ENCODE measurements around the gene HOXB4. TPM values are rescaled to one million over a fixed set of nuclear protein-coding genes. Genes with fewer than 3 reads are reported as not detected.

HOXB4 gene
- total and polyA plus RNA-seq, 3 experiments from 2014 or later = 0.33 to 3.7 (median 3.4) TPM

DNA sequence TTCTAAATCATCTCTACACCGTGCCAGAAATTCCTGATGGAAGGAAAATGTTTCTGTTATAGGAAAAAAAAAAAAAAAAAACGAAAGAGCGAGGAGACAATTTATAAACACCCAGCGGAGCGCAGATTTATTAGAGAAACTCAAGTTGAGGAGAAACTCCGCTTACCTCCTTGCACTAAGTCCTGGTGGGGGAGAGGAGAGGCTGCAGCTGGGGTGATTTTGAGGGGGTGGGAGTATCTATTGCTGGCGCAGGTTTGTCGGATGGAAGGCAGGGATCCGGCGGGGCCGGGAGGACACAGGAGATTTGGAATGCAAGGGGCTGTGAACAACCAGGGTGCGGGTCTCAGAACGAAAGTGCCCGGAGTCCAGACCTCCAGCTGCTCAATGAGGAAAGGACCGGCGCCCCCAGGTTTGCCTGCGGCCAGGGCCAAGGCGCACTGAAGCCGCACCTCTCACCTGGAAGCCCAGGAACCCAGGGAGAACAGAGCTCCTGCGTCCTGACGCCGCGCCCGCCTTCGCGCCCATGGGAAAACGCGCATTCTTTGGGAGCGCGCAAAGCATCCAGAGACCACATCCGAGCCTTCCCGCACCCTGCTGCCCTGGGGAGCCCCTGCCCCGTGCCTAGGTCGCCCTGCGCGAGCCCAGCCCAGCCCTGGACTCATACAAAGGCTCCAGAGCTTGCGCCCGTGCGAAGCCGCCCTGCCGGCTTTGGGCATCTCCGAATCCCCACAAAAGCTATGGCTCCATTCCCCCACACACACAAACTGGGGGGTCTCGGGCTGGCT, 39.5 kb upstream of the HOXB4 start:
- Mint-ChIP-seq H3K4me1 (peaks cover 35 to 53% (median 50%) of the 10 kb centered on the region in 3 donors), H3K27ac (peak overlapping the region in 2 of 8 donors; percentile 83 to 92), H3K4me3 (peak overlapping the region in 2 of 7 donors; percentile 52 to 67), H3K27me3 (peaks cover 85 to 92% of the 10 kb centered on the region in 2 donors), H3K9me3 (peaks cover 0 to 3% (median 0%) of the 10 kb centered on the region in 5 donors), H3K36me3 (peaks cover 0 to 2% (median 0%) of the 10 kb centered on the region in 3 donors)
- H3K4me1 ChIP-seq (ENCODE audit: insufficient read depth, low read length) = peaks cover 38% of the 10 kb centered on the region
- no peak overlapping the region for H3K27ac ChIP-seq (ENCODE audit: low read depth, low read length)
- no peak overlapping the region for H3K4me3 ChIP-seq (ENCODE audit: low read length)
- no peaks in the 10 kb centered on the region for H3K36me3 ChIP-seq (ENCODE audit: insufficient read depth, low read length)
- ChIA-PET CTCF (interaction anchor here (0.8 to 2.2 kb wide), 16 partner anchors 8 to 592 kb away, joined by 3 to 18 read pairs (median 5); partner anchors contain the start of genes HOXB5, HOXB9 and NFE2L1), POLR2A (interaction anchor here (0.6 kb wide), 1 partner anchor 544 kb away, joined by 4 read pairs; no protein-coding TSS in a partner anchor)
- DNase-seq = no peak
- peaks cover 83% of the 10 kb centered on the region for H3K27me3 ChIP-seq (ENCODE audit: insufficient read depth, low read length, poor library complexity, severe bottlenecking)
- H3K9me3 ChIP-seq (ENCODE audit: low read length) = no peaks in the 10 kb centered on the region

DNA sequence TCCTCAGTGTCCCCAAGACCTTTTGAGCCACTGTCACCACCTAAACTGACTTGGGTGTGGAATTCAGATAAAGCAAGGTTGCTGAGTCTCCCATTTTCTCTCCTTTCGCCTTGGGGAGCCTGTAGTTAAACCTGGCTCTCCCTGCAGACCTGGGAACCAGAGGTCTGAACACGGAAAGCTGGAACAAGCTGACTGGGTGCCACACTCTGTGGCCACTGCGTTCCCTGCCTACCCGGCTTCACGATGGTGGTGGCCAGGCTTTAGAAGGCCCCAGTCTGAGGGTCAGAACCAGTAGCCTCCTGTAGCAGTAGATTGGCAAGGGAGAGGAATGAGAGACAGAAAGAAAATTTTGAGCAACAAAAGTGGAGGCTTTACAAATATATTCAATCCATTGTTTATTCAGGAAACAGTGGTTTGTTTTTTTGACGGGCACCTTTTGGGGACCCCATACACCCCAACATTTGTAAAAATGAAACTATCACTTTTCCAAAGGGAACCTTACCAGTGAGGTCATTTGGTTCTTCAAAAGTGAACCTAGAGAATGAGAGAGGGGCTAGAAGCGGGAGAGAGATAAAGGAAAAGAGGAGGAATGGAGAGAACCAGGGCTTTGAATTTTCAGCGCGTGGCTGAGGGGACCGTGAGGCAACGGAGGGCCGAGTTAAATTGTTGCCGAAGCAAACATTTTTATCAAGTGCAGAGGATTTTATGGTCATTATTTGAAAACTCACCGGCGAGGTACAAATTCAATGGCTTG, 38.7 kb upstream of the HOXB4 start:
- no peak overlapping the region for H3K4me3 ChIP-seq (ENCODE audit: low read length)
- Mint-ChIP-seq H3K4me1 (peaks cover 41 to 59% (median 55%) of the 10 kb centered on the region in 3 donors), H3K9me3 (peaks cover 0 to 4% (median 0%) of the 10 kb centered on the region in 5 donors), H3K36me3 (peaks cover 0 to 2% (median 0%) of the 10 kb centered on the region in 3 donors), H3K4me3 (peak overlapping the region in 2 of 7 donors; percentile 12 to 60), H3K27ac (peak overlapping the region in 1 of 8 donors; percentile 57), H3K27me3 (peaks cover 82 to 89% of the 10 kb centered on the region in 2 donors)
- H3K36me3 ChIP-seq (ENCODE audit: insufficient read depth, low read length) = no peaks in the 10 kb centered on the region
- peaks cover 44% of the 10 kb centered on the region for H3K4me1 ChIP-seq (ENCODE audit: insufficient read depth, low read length)
- H3K27me3 ChIP-seq (ENCODE audit: insufficient read depth, low read length, poor library complexity, severe bottlenecking) = peaks cover 80% of the 10 kb centered on the region
- no peaks in the 10 kb centered on the region for H3K9me3 ChIP-seq (ENCODE audit: low read length)
- H3K27ac ChIP-seq (ENCODE audit: low read depth, low read length) = no peak overlapping the region
- POLR2A ChIA-PET = no interaction called here
- CTCF ChIA-PET = interaction anchor here (1.3 to 2.2 kb wide), 8 partner anchors 19 to 592 kb away, joined by 4 to 18 read pairs (median 7); partner anchors contain the start of gene HOXB5
- no peak for DNase-seq

DNA sequence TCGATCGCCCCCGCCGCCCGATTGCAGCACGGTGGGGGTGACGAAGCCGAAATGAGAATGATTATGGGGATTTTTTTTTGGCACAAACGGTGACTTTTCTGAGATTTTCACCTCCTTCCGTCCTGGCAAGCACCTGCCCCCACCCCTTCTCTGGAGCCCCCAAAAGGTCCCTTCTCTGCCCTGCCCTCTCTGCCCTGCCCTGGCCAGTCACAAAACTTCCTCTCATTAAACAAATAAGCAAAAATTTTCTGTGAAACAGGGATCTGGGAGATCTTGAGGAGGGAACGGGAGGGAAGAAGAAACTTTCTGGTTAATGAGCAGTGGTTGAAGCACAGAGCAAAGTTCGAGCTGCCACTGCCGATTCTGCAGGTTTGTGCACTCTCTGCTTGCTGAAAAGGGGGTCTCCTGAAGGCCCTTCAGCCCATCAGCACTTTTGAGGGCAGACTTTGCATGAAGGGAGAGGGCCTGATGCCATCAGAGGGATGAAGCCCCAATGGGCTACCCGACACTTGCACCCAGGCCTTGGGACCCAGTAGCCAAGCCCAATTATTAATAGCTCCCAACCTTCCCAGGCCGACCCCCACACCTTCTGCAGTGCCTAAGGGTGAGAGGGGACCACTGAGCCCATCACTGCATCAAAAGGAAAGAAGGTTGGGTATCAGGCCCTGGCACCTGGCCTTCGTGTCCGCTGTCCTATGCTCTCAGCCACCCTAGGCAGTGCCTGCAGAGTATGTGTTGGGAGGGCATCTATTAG, 38.0 kb upstream of the HOXB4 start:
- Histone ChIP-seq H3K27me3 (ENCODE audit: insufficient read depth, low read length, poor library complexity, severe bottlenecking) (peaks cover 82% of the 10 kb centered on the region), H3K4me3 (ENCODE audit: low read length) (no peak overlapping the region), H3K4me1 (ENCODE audit: insufficient read depth, low read length) (peaks cover 49% of the 10 kb centered on the region), H3K9me3 (ENCODE audit: low read length) (no peaks in the 10 kb centered on the region), H3K36me3 (ENCODE audit: insufficient read depth, low read length) (no peaks in the 10 kb centered on the region), H3K27ac (ENCODE audit: low read depth, low read length) (no peak overlapping the region)
- no peak for DNase-seq
- H3K36me3 Mint-ChIP-seq = peaks cover 0 to 2% (median 0%) of the 10 kb centered on the region in 3 donors
- peaks cover 85 to 88% of the 10 kb centered on the region in 2 donors for H3K27me3 Mint-ChIP-seq
- peak overlapping the region in 3 of 7 donors; percentile 21 to 60 (median 45) for H3K4me3 Mint-ChIP-seq
- H3K9me3 Mint-ChIP-seq = peaks cover 0 to 4% (median 0%) of the 10 kb centered on the region in 5 donors
- CTCF ChIA-PET = interaction anchor here (1.0 to 1.4 kb wide), 3 partner anchors 16 to 264 kb away, joined by 3 to 4 read pairs (median 3); no protein-coding TSS in a partner anchor
- H3K4me1 Mint-ChIP-seq = peaks cover 47 to 66% (median 63%) of the 10 kb centered on the region in 3 donors
- POLR2A ChIA-PET = interaction anchor here (0.8 kb wide), 1 partner anchor 29 kb away, joined by 3 read pairs; no protein-coding TSS in a partner anchor
- H3K27ac Mint-ChIP-seq = peak overlapping the region in 3 of 8 donors; percentile 34 to 57 (median 57)

DNA sequence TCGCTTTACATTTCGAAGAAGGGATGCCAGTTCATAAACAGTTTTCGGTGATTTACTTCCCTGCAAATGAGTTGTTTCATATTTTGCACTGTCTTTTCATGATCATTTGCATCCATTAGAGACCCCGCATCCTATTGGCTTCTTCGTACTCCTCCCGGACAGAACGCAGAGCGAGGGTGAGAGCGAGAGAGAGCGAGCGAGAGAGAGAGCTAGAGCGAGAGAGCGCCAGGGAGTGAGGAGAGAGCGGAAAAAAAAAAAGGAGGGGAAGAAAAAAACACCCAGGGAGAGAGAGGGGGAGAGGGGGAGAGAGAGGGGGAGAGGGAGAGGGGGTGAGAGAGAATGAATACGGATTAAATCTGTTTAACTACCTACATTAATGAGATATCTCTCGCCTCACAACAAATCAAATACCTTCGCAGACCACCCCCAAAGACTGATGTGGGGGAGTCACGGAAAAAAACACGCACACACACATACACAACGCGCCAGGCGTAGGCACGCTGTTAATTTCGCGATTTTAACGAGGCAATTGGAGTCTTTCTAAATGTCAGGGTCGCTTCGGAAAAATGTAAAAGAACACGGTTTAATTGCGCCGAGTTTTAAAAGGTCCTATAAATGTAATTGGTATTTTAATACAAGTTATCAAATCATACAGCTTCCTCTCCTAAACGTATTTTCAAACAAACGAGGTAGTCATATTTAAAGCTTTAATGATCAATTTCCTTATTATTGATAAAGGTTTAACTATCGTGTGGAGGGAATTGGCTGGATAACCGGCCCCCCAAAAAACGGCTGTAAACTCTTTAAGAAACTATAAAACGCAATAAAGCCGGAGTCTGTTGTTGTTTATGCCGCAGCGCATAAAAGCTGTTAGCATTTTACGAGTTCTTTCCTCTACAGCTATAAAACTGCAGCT, 37.2 kb upstream of the HOXB4 start, which contains the start of gene HOXB8:
TSS of gene HOXB8 (minus strand) at position 246 of the 916 bp plus-strand sequence. CDS start 588 bp downstream, outside the sequence.
- Mint-ChIP-seq H3K4me1 (peaks cover 51 to 75% (median 68%) of the 10 kb centered on the region in 3 donors), H3K27ac (peak within 1 kb of the TSS in 3 of 8 donors; percentile 43 to 57 (median 57)), H3K4me3 (peak within 1 kb of the TSS; percentile 19 to 88 (median 76)), H3K36me3 (peaks cover 0 to 6% (median 2%) of the 10 kb centered on the region in 3 donors), H3K27me3 (peaks cover 82 to 85% of the 10 kb centered on the region in 2 donors), H3K9me3 (peaks cover 0 to 4% (median 0%) of the 10 kb centered on the region in 5 donors)
- H3K27ac ChIP-seq (ENCODE audit: low read depth, low read length) = no peak within 1 kb of the TSS
- ChIA-PET CTCF (interaction anchor here (1.0 to 1.4 kb wide), 3 partner anchors 17 to 264 kb away, joined by 3 to 4 read pairs (median 3); no protein-coding TSS in a partner anchor), POLR2A (interaction anchor here (0.5 to 0.8 kb wide), 2 partner anchors 28 to 73 kb away, joined by 3 read pairs; no protein-coding TSS in a partner anchor)
- H3K4me3 ChIP-seq (ENCODE audit: low read length) = no peak within 1 kb of the TSS
- peaks cover 82% of the 10 kb centered on the region for H3K27me3 ChIP-seq (ENCODE audit: insufficient read depth, low read length, poor library complexity, severe bottlenecking)
- DNase-seq = no peak
- no peaks in the 10 kb centered on the region for H3K9me3 ChIP-seq (ENCODE audit: low read length)
- H3K4me1 ChIP-seq (ENCODE audit: insufficient read depth, low read length) = peaks cover 57% of the 10 kb centered on the region
- no peaks in the 10 kb centered on the region for H3K36me3 ChIP-seq (ENCODE audit: insufficient read depth, low read length)

DNA sequence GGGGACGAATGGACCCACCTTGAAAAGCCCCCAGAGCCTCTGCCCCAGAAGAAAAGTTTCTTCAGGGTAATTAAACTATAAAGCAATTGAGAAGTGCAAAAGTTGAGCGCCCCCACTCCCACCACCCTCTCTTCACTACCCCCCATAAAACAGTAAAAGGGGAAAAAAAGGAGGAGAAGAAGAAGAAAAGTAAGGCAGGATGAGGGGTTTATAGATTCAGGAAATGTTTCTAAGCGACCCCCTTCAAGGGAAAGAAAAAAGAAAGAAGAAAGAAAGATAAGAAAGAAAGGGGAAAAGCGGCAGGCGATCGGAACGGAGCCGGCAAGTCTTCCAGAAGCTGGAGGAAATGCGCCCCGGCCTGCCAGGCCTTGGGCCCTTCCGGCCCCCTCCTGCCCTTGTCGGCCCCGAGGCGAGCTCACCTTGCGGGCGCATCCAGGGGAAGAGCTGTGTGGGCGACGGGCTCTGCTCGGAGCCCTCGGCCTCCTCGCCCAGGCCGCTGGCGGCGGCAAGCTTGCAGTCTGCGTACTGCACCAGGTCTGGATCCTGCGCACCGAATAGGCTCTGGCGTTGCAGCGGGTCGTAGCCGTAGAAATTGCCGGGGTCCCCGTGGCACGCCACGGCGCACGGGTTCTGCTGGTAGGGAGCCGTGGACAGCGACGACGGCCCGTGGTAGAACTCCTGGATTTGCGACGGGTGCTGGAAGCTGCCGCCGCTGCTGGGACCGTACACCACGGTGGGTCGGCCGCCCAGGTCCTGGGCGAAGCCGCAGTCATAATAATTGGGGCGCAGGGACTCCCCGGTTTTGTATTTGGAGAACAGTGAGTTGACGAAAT, 35.9 kb upstream of the HOXB4 start:
- no peaks in the 10 kb centered on the region for H3K9me3 ChIP-seq (ENCODE audit: low read length)
- Mint-ChIP-seq H3K36me3 (peaks cover 0 to 6% (median 2%) of the 10 kb centered on the region in 3 donors), H3K27ac (peak overlapping the region in 2 of 8 donors; percentile 43 to 51), H3K9me3 (peaks cover 0 to 4% (median 0%) of the 10 kb centered on the region in 5 donors), H3K4me1 (peaks cover 49 to 74% (median 65%) of the 10 kb centered on the region in 3 donors), H3K27me3 (peaks cover 78 to 84% of the 10 kb centered on the region in 2 donors), H3K4me3 (peak overlapping the region; percentile 43 to 88 (median 76))
- H3K36me3 ChIP-seq (ENCODE audit: insufficient read depth, low read length) = no peaks in the 10 kb centered on the region
- DNase-seq = peak in 1 of 5 donors; percentile 30
- H3K4me3 ChIP-seq (ENCODE audit: low read length) = no peak overlapping the region
- ChIA-PET POLR2A (interaction anchor here (0.5 kb wide), 2 partner anchors 10 to 1433 kb away, joined by 3 to 9 read pairs; no protein-coding TSS in a partner anchor), CTCF (interaction anchor here (1.2 to 2.4 kb wide), 4 partner anchors 10 to 307 kb away, joined by 3 to 25 read pairs (median 4); partner anchors contain the start of gene HOXB9)
- H3K27ac ChIP-seq (ENCODE audit: low read depth, low read length) = no peak overlapping the region
- peaks cover 63% of the 10 kb centered on the region for H3K4me1 ChIP-seq (ENCODE audit: insufficient read depth, low read length)
- peaks cover 80% of the 10 kb centered on the region for H3K27me3 ChIP-seq (ENCODE audit: insufficient read depth, low read length, poor library complexity, severe bottlenecking)

All from CD8-positive, alpha-beta memory T cell (primary cell).